Brain microvascular endothelial cell (primary cell): Measurements from ENCODE around the gene TLE3.

Experiments used
- DNase-seq: peaks from one replicate; pipeline ENCODE4 v3.0.0-alpha.2; 2020
- H3K27ac ChIP-seq: fragments of 250-450 bp; sonication (Bioruptor Pico); 2 replicates; pipeline ENCODE4 v1.5.1; 2020; ENCODE audit warnings: mild to moderate bottlenecking, moderate library complexity
- H3K27me3 ChIP-seq: fragments of 250-450 bp; sonication (Bioruptor Pico); replicated peaks from 2 replicates; pipeline ENCODE4 v1.5.1; 2020; ENCODE audit warnings: mild to moderate bottlenecking
- H3K36me3 ChIP-seq: fragments of 250-450 bp; sonication (Bioruptor Pico); replicated peaks from 2 replicates; pipeline ENCODE4 v1.5.1; 2020; ENCODE audit warnings: mild to moderate bottlenecking
- H3K4me3 ChIP-seq: 2 replicates; pipeline ENCODE4 v1.5.1; 2011; ENCODE audit warnings: low read depth, mild to moderate bottlenecking, control low read depth, low read length, moderate library complexity
- in situ Hi-C: cut with HindIII; loops from 2 replicates; pipeline ENCODE4 v1.10.0; 2017; ENCODE audit warnings: low sequenced_read_pairs, low pct_ligation_motif_present
- TF ChIP-seq, protein P1 (sequence below): IDR thresholded peaks from 2 replicates; pipeline ENCODE4 v1.5.1; 2011; ENCODE audit warnings: low read depth, mild to moderate bottlenecking, moderate library complexity, low read length, control low read depth, inconsistent platforms; ENCODE audit errors: missing control alignments

Gene TLE3

DNA sequence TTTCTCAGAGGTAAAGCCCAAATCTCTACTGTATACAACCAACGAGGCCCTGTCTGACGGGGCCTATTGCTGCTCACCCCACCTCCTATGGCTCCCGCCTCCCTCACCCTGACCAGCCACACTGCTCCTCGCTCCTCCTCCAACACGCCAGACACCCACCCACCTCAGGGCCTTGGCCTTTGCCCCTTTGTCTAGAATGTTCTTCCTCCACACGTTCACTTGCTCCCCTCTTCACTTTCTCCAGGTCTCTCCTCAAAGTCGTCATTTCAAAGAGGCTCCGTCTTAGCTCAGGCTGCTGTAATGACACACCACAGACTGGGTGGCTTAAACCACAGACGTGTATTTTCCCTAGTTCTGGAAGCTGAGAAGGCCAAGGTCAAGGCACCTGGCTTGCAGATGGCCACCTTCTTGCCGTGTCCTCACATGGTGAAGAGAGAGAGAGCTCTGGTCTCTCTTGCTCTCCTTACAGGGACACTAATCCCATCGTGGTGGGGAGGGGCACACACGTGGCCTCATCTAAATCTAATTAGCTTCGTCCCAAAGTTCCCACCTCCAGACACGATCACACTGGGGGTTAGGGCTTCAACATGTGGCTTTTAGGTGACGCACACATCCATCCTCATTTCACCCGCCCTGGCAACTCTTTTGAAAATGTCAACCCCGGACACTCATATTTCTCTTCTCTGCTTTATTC is 98.2 kb downstream of the TLE3 start:
- Histone ChIP-seq H3K27ac (no peak overlapping the region), H3K27me3 (peaks cover 6% of the 10 kb centered on the region), H3K4me3 (no peak overlapping the region), H3K36me3 (no peaks in the 10 kb centered on the region)
- in situ Hi-C loops: no loop called here
- no peak for DNase-seq
- TF ChIP-seq, protein P1, sequence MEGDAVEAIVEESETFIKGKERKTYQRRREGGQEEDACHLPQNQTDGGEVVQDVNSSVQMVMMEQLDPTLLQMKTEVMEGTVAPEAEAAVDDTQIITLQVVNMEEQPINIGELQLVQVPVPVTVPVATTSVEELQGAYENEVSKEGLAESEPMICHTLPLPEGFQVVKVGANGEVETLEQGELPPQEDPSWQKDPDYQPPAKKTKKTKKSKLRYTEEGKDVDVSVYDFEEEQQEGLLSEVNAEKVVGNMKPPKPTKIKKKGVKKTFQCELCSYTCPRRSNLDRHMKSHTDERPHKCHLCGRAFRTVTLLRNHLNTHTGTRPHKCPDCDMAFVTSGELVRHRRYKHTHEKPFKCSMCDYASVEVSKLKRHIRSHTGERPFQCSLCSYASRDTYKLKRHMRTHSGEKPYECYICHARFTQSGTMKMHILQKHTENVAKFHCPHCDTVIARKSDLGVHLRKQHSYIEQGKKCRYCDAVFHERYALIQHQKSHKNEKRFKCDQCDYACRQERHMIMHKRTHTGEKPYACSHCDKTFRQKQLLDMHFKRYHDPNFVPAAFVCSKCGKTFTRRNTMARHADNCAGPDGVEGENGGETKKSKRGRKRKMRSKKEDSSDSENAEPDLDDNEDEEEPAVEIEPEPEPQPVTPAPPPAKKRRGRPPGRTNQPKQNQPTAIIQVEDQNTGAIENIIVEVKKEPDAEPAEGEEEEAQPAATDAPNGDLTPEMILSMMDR: no peak

DNA sequence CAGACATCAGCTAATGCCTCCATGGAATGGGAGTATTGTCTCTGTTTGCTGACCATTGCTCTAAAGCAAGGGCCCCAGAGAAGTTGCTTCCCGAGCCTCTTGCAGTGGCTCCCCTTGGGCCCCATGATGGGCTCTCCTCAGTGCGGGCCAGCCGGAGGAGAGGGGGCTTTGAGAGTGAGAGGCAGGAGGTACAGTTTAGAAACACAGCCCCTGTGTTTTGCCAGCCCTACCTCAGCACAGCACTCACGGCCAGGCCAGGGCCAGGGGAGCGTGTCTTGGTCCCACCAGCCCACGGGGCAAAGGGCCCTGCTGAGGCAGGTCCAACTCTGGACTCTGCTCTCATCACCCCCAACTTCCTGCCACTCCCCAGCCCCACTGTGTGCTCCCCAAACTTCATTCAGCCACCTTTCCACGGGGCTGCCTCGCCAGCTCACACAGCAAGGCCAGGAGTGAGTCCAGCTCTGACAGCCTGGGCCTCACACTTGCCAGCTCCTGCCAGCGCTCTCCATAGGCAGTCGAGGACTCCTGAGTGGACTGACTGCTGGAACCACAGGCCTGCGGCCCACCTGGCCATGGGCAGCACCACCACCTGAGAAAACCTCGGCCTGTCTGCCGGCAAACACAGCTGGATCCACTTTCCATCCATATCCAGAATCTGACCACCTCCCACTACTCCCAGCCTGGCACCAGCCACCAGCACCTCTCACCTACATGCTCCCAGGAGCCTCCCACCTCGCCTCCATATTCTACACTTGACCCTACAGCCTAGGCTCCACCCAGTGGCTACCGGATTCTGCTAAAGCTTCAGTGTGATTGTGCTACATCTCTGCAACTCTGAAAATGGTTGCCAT is 99.0 kb downstream of the TLE3 start:
- Histone ChIP-seq H3K4me3 (no peak overlapping the region), H3K36me3 (no peaks in the 10 kb centered on the region), H3K27me3 (peaks cover 6% of the 10 kb centered on the region), H3K27ac (no peak overlapping the region)
- in situ Hi-C loops: no loop called here
- no peak for DNase-seq
- TF ChIP-seq, protein P1: no peak

GRCh38 chr15:69997813-69998212 is 99.9 kb downstream of the TLE3 start:
- no peak overlapping the region for H3K4me3 ChIP-seq
- H3K27me3 ChIP-seq: peaks cover 6% of the 10 kb centered on the region
- DNase-seq: peak; percentile 5

More at GRCh38 chr15:69997813-69998212, 99.9 kb downstream of the TLE3 start:
- H3K27ac ChIP-seq: no peak overlapping the region
- no peaks in the 10 kb centered on the region for H3K36me3 ChIP-seq
- TF ChIP-seq, protein P1: no peak
- in situ Hi-C loops: no loop called here
